Duodenal mucosa (tissue), 2 donors: ENCODE results near the gene PTPRA.
A peak's percentile ranks its signal among the peaks of the same experiment; 100 is the strongest.

Experiments
- H3K27ac ChIP-seq: one replicate; pipeline ENCODE4 v1.7.0; 2013; ENCODE audit warnings: low read depth, low read length
- H3K27me3 ChIP-seq, 2 donors: one replicate each; pipeline ENCODE4 v1.7.0; 2013; ENCODE audit warnings: low read length in 2 of 2, control low read depth in 1 of 2; ENCODE audit not compliant: insufficient read depth in 2 of 2, control insufficient read depth in 1 of 2
- H3K36me3 ChIP-seq, 2 donors: one replicate each; pipeline ENCODE4 v1.7.0; 2013; ENCODE audit warnings: low read length in 2 of 2, control low read depth in 1 of 2; ENCODE audit not compliant: insufficient read depth in 2 of 2, control insufficient read depth in 1 of 2
- H3K4me1 ChIP-seq, 2 donors: one replicate each; pipeline ENCODE4 v1.7.0; 2013; ENCODE audit warnings: low read length in 2 of 2, control low read depth in 1 of 2; ENCODE audit not compliant: insufficient read depth in 2 of 2, control insufficient read depth in 1 of 2
- H3K4me3 ChIP-seq, 2 donors: one replicate each; pipeline ENCODE4 v1.7.0; 2013; ENCODE audit warnings: low read length in 2 of 2, low read depth in 1 of 2
- H3K9ac ChIP-seq, 2 donors: one replicate each; pipeline ENCODE4 v1.7.0; 2013; ENCODE audit warnings: low read length in 2 of 2, low read depth in 1 of 2
- H3K9me3 ChIP-seq, 2 donors: one replicate each; pipeline ENCODE4 v1.7.0; 2013; ENCODE audit warnings: low read length in 2 of 2, control low read depth in 1 of 2; ENCODE audit not compliant: control insufficient read depth in 1 of 2

Gene PTPRA

GRCh38 chr20:2838170-2838797 is 35.0 kb upstream of the PTPRA start:
- Histone ChIP-seq H3K4me3 (no peak overlapping the region), H3K9ac (no peak overlapping the region), H3K4me1 (peaks cover 12 to 16% of the 10 kb centered on the region in 2 donors), H3K27ac (no peak overlapping the region), H3K9me3 (no peaks in the 10 kb centered on the region), H3K36me3 (peaks cover 0 to 3% of the 10 kb centered on the region in 2 donors), H3K27me3 (no peaks in the 10 kb centered on the region)

- peaks cover 0 to 3% of the 10 kb centered on the region in 2 donors for H3K36me3 ChIP-seq
- H3K4me1 ChIP-seq, result peaks cover 12 to 16% of the 10 kb centered on the region in 2 donors
- no peaks in the 10 kb centered on the region for H3K27me3 ChIP-seq
- H3K27ac ChIP-seq, result no peak overlapping the region
- H3K9me3 ChIP-seq, result no peaks in the 10 kb centered on the region
- H3K9ac ChIP-seq, result no peak overlapping the region
- H3K4me3 ChIP-seq, result peak overlapping the region in 1 of 2 donors; percentile 91
Measured at GRCh38 chr20:2838847-2839671, 34.2 kb upstream of the PTPRA start.

GRCh38 chr20:2839732-2840137 is 33.5 kb upstream of the PTPRA start:
- no peak overlapping the region for H3K9ac ChIP-seq

GRCh38 chr20:2840138-2840966 is 32.9 kb upstream of the PTPRA start, which contains the start of the genes PCED1A and VPS16:
TSS of gene PCED1A (minus strand) at chr20:2840655. CDS start at chr20:2839912, 743 bp downstream.
TSS of gene VPS16 (plus strand) at chr20:2840745. CDS start at chr20:2840775, 30 bp downstream.
- peak within 1 kb of the TSS; percentile 79 to 91 for H3K4me3 ChIP-seq
- peak within 1 kb of the TSS; percentile 78 to 80 for H3K9ac ChIP-seq
- H3K36me3 ChIP-seq, result peaks cover 0 to 3% of the 10 kb centered on the region in 2 donors
- peak within 1 kb of the TSS; percentile 85 for H3K27ac ChIP-seq
- H3K4me1 ChIP-seq, result peaks cover 12 to 16% of the 10 kb centered on the region in 2 donors
- H3K9me3 ChIP-seq, result no peaks in the 10 kb centered on the region
- no peaks in the 10 kb centered on the region for H3K27me3 ChIP-seq

More at GRCh38 chr20:2839732-2840137, 33.5 kb upstream of the PTPRA start:
- H3K27me3 ChIP-seq, result no peaks in the 10 kb centered on the region
- H3K4me1 ChIP-seq, result peaks cover 12 to 16% of the 10 kb centered on the region in 2 donors
- H3K4me3 ChIP-seq, result peak overlapping the region; percentile 79 to 91
- peaks cover 0 to 3% of the 10 kb centered on the region in 2 donors for H3K36me3 ChIP-seq
- no peaks in the 10 kb centered on the region for H3K9me3 ChIP-seq
- H3K27ac ChIP-seq, result no peak overlapping the region

GRCh38 chr20:2840967-2841531 is 32.2 kb upstream of the PTPRA start:
- peak overlapping the region; percentile 79 to 91 for H3K4me3 ChIP-seq

GRCh38 chr20:2845607-2846006 is 27.7 kb upstream of the PTPRA start:
- H3K36me3 ChIP-seq, result no peaks in the 10 kb centered on the region
- no peak overlapping the region for H3K27ac ChIP-seq
- no peaks in the 10 kb centered on the region for H3K27me3 ChIP-seq
- peaks cover 6 to 9% of the 10 kb centered on the region in 2 donors for H3K4me1 ChIP-seq
- no peaks in the 10 kb centered on the region for H3K9me3 ChIP-seq
- no peak overlapping the region for H3K9ac ChIP-seq
- no peak overlapping the region for H3K4me3 ChIP-seq

More at GRCh38 chr20:2840967-2841531, 32.2 kb upstream of the PTPRA start:
- peaks cover 0 to 3% of the 10 kb centered on the region in 2 donors for H3K36me3 ChIP-seq
- peak overlapping the region; percentile 15 for H3K27ac ChIP-seq
- H3K27me3 ChIP-seq, result no peaks in the 10 kb centered on the region
- H3K9ac ChIP-seq, result peak overlapping the region; percentile 62 to 74
- H3K9me3 ChIP-seq, result no peaks in the 10 kb centered on the region
- H3K4me1 ChIP-seq, result peaks cover 12 to 16% of the 10 kb centered on the region in 2 donors

GRCh38 chr20:2846698-2847097 is 26.6 kb upstream of the PTPRA start:
- peaks cover 0 to 3% of the 10 kb centered on the region in 2 donors for H3K4me1 ChIP-seq
- H3K9ac ChIP-seq, result no peak overlapping the region
- H3K4me3 ChIP-seq, result no peak overlapping the region
- no peak overlapping the region for H3K27ac ChIP-seq
- no peaks in the 10 kb centered on the region for H3K27me3 ChIP-seq
- H3K9me3 ChIP-seq, result no peaks in the 10 kb centered on the region
- no peaks in the 10 kb centered on the region for H3K36me3 ChIP-seq

GRCh38 chr20:2847802-2848201 is 25.5 kb upstream of the PTPRA start:
- no peaks in the 10 kb centered on the region for H3K36me3 ChIP-seq
- peaks cover 4 to 5% of the 10 kb centered on the region in 2 donors for H3K4me1 ChIP-seq
- no peak overlapping the region for H3K9ac ChIP-seq

GRCh38 chr20:2849529-2849928 is 23.8 kb upstream of the PTPRA start:
- Histone ChIP-seq H3K27ac (no peak overlapping the region), H3K9me3 (no peaks in the 10 kb centered on the region), H3K27me3 (no peaks in the 10 kb centered on the region), H3K4me3 (no peak overlapping the region), H3K36me3 (no peaks in the 10 kb centered on the region), H3K9ac (no peak overlapping the region), H3K4me1 (peaks cover 4 to 5% of the 10 kb centered on the region in 2 donors)

More at GRCh38 chr20:2847802-2848201, 25.5 kb upstream of the PTPRA start:
- Histone ChIP-seq H3K4me3 (no peak overlapping the region), H3K9me3 (no peaks in the 10 kb centered on the region), H3K27ac (no peak overlapping the region), H3K27me3 (no peaks in the 10 kb centered on the region)
